ENCODE results near the gene PRR29. TPM values are rescaled to one million over a fixed set of nuclear protein-coding genes. Genes with fewer than 3 reads are reported as not detected.

The PRR29 gene
- polyA plus RNA-seq, 3 donors = 0.03 to 2.1 (median 1.4) TPM

- Histone ChIP-seq H3K9me3 (replicated peaks in 1 of 2; ENCODE audit: control insufficient read depth in 1 of 2, insufficient read depth in 1 of 2, low read length in 2 of 2) (no peaks in the 10 kb centered on the region), H3K27me3 (ENCODE audit: control insufficient read depth in 2 of 2, insufficient read depth in 2 of 2, low read length in 2 of 2) (no peaks in the 10 kb centered on the region), H3K4me3 (replicated peaks in 1 of 3; ENCODE audit: low read depth in 2 of 3, low read length in 3 of 3) (no peak overlapping the region), H2AFZ (ENCODE audit: insufficient read depth, low read depth, low read length, poor library complexity, severe bottlenecking) (no peak overlapping the region), H3K4me2 (replicated peaks; ENCODE audit: extremely low read depth, low read length, poor library complexity, severe bottlenecking) (no peak overlapping the region), H3K36me3 (replicated peaks in 1 of 2; ENCODE audit: control insufficient read depth in 1 of 2, insufficient read depth in 2 of 2, low read length in 2 of 2) (no peaks in the 10 kb centered on the region), H3K4me1 (ENCODE audit: control insufficient read depth in 1 of 2, insufficient read depth in 2 of 2, low read length in 2 of 2) (peaks cover 12 to 13% of the 10 kb centered on the region in 2 donors), H4K20me1 (ENCODE audit: insufficient read depth, low read length) (no peaks in the 10 kb centered on the region), H3K9ac (ENCODE audit: insufficient read depth, low read length, poor library complexity, severe bottlenecking) (no peak overlapping the region), H3K27ac (ENCODE audit: low read depth in 1 of 2, low read length in 2 of 2) (no peak overlapping the region), H3K79me2 (ENCODE audit: insufficient read depth, low read length) (no peaks in the 10 kb centered on the region)
- no peaks in the 10 kb centered on the region for H3K36me3 Mint-ChIP-seq
- H3K27ac Mint-ChIP-seq = no peak overlapping the region
- intact Hi-C loops (cut with micrococcal nuclease) = loop anchor here (2.0 to 10.0 kb wide), 4 partner anchors 37 to 114 kb away; partner anchors contain the start of genes GH1 (in 2 of the 2) and CSHL1 (in 1 of the 2)
- TF ChIP-seq CTCF (IDR thresholded peaks at IDR 0.05) = peak; percentile 86
- WGBS (ENCODE audit: insufficient coverage) = no CpG with 5 or more reads among the region's 3 CpGs
- H3K27me3 Mint-ChIP-seq (ENCODE audit: low read depth in 3 of 3) = peaks cover 0 to 6% (median 2%) of the 10 kb centered on the region in 3 donors
- H3K9me3 Mint-ChIP-seq = no peaks in the 10 kb centered on the region
- peaks cover 17% of the 10 kb centered on the region for H3K4me1 Mint-ChIP-seq
- H3K4me3 Mint-ChIP-seq = no peak overlapping the region
- DNase-seq = peak; percentile 58 to 71 (median 67)
Measured at GRCh38 chr17:64028874-64029464, 30.8 kb downstream of the PRR29 start.

- Histone ChIP-seq H3K4me1 (ENCODE audit: control insufficient read depth in 1 of 2, insufficient read depth in 2 of 2, low read length in 2 of 2) (no peaks in the 10 kb centered on the region), H3K27ac (ENCODE audit: low read depth in 1 of 2, low read length in 2 of 2) (no peak overlapping the region), H3K9me3 (replicated peaks in 1 of 2; ENCODE audit: control insufficient read depth in 1 of 2, insufficient read depth in 1 of 2, low read length in 2 of 2) (no peaks in the 10 kb centered on the region), H3K4me3 (replicated peaks in 1 of 3; ENCODE audit: low read depth in 2 of 3, low read length in 3 of 3) (no peak overlapping the region), H3K27me3 (ENCODE audit: control insufficient read depth in 2 of 2, insufficient read depth in 2 of 2, low read length in 2 of 2) (no peaks in the 10 kb centered on the region), H3K9ac (ENCODE audit: insufficient read depth, low read length, poor library complexity, severe bottlenecking) (no peak overlapping the region), H3K4me2 (replicated peaks; ENCODE audit: extremely low read depth, low read length, poor library complexity, severe bottlenecking) (no peak overlapping the region), H3K79me2 (ENCODE audit: insufficient read depth, low read length) (no peaks in the 10 kb centered on the region), H3K36me3 (replicated peaks in 1 of 2; ENCODE audit: control insufficient read depth in 1 of 2, insufficient read depth in 2 of 2, low read length in 2 of 2) (peaks cover 0 to 3% of the 10 kb centered on the region in 2 donors), H4K20me1 (ENCODE audit: insufficient read depth, low read length) (no peaks in the 10 kb centered on the region), H2AFZ (ENCODE audit: insufficient read depth, low read depth, low read length, poor library complexity, severe bottlenecking) (no peak overlapping the region)
- H3K27me3 Mint-ChIP-seq (ENCODE audit: low read depth in 3 of 3) = peaks cover 0 to 4% (median 2%) of the 10 kb centered on the region in 3 donors
- no peaks in the 10 kb centered on the region for H3K9me3 Mint-ChIP-seq
- no peak for DNase-seq
- WGBS (ENCODE audit: insufficient coverage) = 100% methylated on average over 1 of the region's 4 CpGs
- H3K27ac Mint-ChIP-seq = peak overlapping the region in 1 of 7 donors; percentile 72
- no peaks in the 10 kb centered on the region for H3K4me1 Mint-ChIP-seq
- H3K4me3 Mint-ChIP-seq = no peak overlapping the region
- H3K36me3 Mint-ChIP-seq = peaks cover 7 to 9% of the 10 kb centered on the region in 2 donors
- intact Hi-C loops (cut with micrococcal nuclease) = loop anchor here in 1 of 2 donors (10.0 kb wide), 1 partner anchor 243 kb away; no protein-coding TSS in a partner anchor
- TF ChIP-seq CTCF (IDR thresholded peaks at IDR 0.05) = no peak
Measured at GRCh38 chr17:64032081-64032480, 33.9 kb downstream of the PRR29 start.
